ENCODE data around the gene CFL2.
"Not testable (repeated sequence)": the region's sequence is repeated elsewhere in the genome, so short reads cannot be mapped to it uniquely, and the experiment has no call there.

CFL2 gene

GRCh38 chr14:34714320-34715126, at the start of gene CFL2:
Gene CFL2 (minus strand): TSS chr14:34714593. CDS start chr14:34714540, 53 bp downstream.
- peak; percentile 91 for DNase-seq

DNA sequence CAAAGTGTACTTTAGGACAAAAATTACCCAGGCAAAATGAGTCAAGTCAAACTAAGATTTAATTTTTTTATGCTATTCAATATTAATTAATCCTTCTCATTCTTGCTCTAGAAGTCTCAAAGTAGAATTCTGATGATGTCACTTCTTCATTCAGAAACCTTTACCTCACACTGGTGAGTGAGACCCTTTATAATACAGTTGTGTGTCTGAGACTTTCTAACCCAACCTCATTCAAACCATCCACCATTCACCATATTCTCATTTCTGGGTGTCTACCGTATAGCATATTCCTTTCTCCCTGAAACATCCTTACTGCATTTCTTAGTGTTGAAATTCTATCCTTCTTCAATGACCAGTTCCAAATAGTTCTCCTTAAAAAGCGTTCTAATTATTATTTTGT, 40.8 kb upstream of the CFL2 start:
- DNase-seq: no peak

DNA sequence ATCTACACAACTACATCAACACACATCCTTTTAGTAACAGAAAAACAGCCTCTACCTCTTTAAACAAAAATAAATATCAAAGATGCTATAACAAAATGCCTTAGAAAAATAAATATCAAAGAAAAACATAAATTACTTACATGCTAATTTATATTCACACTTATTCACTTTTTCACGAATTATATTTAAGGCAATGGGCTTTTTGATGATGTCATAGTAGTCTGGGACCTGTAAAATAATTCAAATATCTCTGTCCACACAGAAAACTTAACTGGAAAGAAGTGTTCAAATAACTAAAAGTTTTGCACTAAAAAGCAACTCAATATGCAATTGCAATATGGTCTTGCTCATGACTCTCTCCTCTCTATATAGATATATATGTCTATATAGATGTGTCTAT, 40.3 kb upstream of the CFL2 start:
- DNase-seq: no peak

DNA sequence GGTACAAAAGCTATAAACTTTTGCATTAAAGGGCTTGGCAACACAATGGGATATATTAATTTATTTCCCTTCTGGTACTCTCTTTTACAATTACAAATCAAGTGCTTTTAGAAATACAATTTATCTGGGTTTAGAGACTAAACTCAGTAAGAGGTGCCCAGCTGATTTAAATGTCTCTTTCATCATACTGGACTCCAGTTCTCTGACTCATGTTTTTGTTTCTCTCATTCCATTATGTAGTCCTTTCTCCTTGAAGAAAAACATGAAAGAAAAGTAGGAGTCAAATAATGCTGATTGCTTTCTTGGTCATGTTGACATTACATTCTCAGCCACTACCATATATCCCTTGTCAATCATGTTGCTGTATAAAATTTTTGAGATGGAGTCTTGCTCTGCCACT, 36.3 kb upstream of the CFL2 start:
- DNase-seq: no peak

DNA sequence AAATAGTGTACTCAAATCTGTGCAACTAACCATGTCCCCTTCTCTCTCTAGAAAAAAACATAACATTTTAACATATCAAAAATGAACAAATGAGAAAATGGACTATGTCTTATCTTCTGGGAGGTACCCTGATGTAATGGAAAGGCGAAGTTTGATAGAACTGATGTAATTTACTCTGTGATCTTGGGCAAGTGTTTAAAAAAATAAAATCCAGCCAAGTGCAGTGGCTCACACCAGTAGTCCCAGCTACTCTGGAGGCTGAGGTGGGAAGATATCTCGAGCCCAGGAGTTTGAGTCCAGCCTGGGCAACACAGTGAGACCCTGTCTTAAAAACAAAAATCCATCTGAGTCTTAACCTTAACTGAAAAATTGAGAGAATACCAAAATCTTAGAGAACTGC, 35.8 kb upstream of the CFL2 start:
- no peak for DNase-seq

GRCh38 chr14:34749408-34749807, 35.0 kb upstream of the CFL2 start:
- DNase-seq: no peak

GRCh38 chr14:34742270-34743115, 28.1 kb upstream of the CFL2 start:
- no peak for DNase-seq

DNA sequence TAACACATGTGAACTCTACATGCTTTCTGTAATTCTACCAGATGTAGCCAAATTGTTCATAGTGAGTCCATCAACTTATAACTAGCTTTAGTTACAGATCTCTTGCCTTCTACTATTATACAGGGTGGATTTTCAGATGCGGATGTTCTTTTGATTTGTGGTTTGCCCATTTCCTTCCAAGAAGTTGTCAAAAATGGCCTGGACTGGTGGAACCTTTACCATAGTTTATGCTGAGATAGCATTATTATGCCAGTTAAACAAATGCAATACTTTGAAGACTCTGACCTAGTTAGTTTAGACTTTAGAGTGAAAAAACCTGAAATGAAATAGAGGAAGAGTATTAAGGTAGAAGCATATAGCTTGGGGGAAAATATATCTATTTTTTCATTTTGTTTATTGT, 27.4 kb upstream of the CFL2 start:
- no peak for DNase-seq

GRCh38 chr14:34740139-34740538, 25.7 kb upstream of the CFL2 start:
- not testable (repeated sequence) for DNase-seq

DNA sequence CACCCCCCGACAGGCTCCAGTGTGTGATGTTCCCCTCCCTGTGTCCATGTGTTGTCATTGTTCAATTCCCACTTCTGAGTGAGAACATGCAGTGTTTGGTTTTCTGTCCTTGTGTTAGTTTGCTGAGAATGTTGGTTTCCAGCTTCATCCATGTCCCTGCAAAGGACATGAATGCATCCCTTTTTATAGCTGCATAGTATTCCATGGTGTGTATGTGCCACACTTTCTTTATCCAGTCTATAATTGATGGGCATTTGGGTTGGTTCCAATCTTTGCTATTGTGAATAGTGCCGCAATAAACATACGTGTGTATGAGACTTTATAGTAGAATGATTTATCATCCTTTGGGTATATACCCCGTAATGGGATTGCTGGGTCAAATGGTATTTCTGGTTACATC, 22.7 kb upstream of the CFL2 start:
- not testable (repeated sequence) for DNase-seq

DNA sequence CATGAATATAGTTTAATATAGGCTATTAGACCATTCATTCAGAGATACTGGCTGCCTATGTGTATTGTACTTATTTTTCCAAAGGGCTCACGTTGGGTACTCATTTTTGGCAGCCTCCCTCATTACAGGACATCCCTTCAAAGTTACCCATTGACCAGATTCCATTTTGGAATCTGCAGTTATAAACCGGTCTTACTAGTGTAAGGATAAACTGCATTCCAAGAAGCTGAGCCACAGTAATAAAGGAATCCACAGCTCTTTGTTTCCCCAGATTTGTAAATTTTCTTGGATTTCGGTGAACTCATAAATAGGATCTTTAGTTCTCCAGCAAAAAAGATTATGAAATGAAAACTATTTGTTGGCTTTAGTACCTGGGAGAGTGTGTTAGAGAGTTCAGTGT, 18.9 kb upstream of the CFL2 start:
- no peak for DNase-seq

DNA sequence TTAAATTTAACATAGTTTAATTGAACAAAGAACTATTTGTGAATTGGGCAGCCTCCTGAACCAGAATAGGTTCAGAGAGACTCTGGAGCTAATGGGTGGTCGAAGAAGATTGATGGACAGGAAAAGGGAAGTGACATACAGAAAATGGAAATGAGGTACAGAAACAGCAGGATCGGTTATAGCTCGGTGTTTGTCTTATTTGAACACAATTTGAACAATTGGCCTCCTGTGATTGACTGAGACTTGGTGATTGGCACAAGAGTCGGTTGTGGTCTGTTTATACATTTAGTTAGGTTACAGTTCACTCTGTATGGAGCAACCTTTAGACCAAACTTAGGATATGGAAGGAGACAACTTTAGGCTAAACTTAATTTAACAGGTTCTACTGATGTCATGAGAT, 18.4 kb upstream of the CFL2 start:
- DNase-seq: no peak

DNA sequence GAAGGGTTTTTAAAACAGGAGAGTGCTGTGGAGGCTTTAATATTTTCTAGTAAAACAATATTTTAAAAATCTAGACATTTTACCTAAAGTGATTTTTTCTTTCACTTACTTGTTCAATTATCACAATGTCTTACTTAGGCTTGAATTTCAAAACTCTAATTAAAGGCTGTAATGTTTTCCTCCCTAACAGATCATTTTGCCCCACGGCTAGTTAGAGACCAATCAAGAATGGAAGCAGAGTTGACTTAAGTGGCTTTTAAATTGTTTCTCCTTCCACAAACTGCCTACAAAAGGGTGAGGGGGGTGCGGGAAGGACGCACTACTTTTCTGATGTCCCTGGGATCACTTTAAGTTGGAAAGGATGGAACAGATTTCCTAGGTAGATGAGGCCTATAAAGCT, 9.5 kb upstream of the CFL2 start:
- DNase-seq: no peak

DNA sequence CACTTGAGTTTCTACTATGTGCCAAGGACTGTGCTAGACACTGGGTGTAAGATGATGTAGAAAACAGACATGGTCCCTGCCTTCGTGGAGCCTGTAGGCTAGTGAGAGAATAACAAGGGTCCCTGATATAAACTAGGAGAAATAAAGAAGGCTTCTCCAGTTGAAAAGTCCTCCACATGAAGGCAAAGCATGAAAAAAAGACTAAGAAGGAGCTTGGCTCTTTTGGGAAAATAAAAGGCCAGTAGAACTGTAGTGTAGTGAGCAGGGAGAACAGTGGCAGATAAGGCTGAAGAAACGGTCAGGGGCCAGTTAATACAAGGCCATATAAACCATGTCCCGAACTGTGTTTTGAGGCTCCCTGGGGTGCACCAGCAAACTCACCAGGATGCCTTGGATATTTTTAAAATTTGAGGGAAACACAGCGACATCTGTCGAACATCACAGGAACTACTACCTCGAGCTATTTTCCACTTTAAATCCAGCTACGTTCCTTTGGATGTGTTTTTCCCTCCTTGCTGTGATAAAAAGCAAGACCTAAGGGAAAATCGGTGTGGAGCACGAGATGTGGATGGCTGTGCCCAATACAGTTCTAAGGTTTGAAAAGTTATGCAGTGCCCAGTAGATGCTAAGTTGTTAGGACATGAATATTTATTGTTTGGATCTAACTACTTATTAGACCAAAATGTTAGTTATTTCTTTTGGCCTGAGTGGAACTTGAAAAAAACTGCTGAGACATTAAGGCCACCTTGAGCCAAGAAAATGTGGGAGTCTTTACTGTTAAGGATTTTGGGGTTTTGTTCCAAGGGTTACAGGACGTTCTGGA, 8.5 kb upstream of the CFL2 start:
- peak; percentile 69 for DNase-seq

GRCh38 chr14:34721129-34721528, 6.7 kb upstream of the CFL2 start:
- no peak for DNase-seq

- no peak for DNase-seq
These were observed 4.4 kb upstream of the CFL2 start for GRCh38 chr14:34718750-34719304.

DNA sequence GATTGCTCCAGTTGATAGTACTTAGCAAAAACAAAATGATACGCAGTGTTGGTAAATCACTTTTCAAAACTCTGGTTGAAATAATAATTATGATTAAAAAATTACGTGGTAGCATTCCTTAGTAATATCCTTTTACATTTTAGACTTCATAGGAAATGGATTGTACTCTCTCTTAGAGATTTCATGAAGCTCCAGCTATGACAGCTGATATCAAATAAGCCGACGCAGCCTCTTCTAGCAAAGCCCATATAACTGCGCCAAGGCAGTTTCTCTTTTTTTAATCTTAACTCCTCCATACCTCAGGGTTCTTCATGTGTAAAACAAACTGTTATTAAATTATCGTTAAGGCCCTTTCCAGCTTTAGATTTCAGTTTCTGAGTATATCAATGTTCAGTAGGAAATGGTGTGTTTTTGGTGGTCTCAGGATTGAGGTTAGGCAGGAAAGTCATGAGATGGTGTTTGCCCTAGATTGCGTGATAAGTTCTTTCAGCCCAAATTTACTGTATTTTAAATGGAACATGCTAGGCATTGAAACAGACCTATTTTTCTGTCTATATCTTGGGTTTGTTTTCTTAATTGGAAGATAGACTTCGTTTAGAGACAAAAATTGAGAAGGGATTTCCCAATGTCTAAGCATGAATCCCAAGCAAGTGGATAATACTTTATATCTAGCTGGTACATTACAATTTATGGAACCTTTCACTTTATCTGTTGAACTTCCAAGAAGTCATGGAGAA, 902 bp upstream of the CFL2 start:
- no peak for DNase-seq

- peak; percentile 77 for DNase-seq
These were observed 593 bp downstream of the CFL2 start for GRCh38 chr14:34713681-34714319.

DNA sequence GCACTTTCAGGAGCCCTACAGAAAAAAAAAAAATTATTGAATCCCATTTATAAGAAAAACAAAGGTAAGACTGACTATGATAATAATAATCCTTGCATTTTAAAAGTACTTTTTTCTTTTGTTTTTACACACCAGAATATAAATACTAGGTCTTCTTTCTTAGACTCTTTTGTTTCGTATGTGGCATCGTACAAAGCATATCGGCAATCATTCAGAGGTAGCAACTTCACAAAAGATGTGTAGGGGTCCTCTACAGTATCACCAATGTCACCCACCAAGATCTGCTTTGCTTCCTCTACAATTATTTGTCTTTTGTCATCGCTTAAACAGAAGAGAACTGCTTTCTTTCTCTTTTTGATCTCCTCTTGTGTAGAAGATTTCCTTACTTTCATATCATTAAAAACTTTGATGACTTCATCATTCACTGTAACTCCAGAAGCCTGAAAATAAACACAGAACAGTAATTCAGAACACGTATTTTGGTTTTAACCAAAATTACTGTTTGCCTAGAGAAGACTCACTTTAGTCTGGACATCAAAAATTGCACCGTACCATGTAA, 1.2 kb downstream of the CFL2 start:
- DNase-seq: no peak

GRCh38 chr14:34711796-34712712, 2.3 kb downstream of the CFL2 start:
- no peak for DNase-seq

All from activated effector memory CD4-positive, alpha-beta T cell treated with anti-CD3 and anti-CD28 coated beads, Interleukin-2, amount 50 U/mL, for 16 hours (primary cell).